ENCODE results near the gene EIF4E3. TPM values are rescaled to one million over a fixed set of nuclear protein-coding genes. Genes with fewer than 3 reads are reported as not detected.

Gene EIF4E3
- total RNA-seq, 2 experiments from 2014 or later = 48.2 to 50.4 TPM

DNA sequence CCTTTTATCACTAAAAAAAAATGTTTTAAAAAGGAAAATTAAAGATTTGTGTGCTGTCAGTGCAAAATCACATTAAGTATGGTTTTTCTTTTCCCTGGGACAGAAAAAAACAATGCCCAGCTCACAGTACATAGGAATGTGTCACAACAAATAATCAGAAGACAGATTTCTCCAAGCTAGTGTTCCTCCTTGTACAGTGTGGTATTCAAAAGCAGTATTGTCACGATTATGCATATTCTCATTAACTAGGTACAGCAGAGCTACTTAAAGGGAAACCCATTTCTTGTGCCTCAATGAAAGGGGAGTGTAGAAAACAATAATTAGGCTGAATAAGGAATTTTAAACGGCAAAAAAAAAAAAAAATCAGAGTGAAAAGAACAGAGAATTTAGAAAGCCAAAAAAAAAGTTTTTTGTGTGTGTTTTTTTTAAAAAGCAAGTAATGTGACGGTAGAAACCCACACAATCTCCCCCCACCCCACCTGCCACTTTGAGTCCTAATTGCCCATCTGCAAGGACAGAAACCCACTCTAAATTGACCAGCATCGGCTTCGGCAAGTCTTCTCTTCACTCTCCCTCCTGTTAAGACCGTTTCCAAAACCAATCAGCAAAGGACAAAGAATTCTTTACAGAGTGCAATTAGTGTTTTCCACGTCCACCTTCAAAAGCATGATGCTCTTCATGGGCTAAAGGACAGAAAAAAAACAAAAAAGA lies 41.0 kb downstream of the EIF4E3 start:
- peaks cover 86% of the 10 kb centered on the region for H3K36me3 Mint-ChIP-seq (ENCODE audit: low read depth)
- CTCF ChIA-PET = interaction anchor here (1.2 kb wide), 1 partner anchor 11 kb away, joined by 4 read pairs; no protein-coding TSS in a partner anchor

GRCh38 chr3:71681224-71681668 lies 44.0 kb downstream of the EIF4E3 start:
- intact Hi-C loops (cut with DNase I, micrococcal nuclease) = loop anchor here in 1 of 2 experiments (10.0 kb wide), 2 partner anchors 1126 to 1616 kb away; no protein-coding TSS in a partner anchor
- DNase-seq (peak in 8 of 14 experiments; percentile 10 to 54 (median 28)), ATAC-seq (ENCODE audit: poor library complexity) (peak; percentile 55)
- H3K4me3 Mint-ChIP-seq = no peak overlapping the region
- H3K27ac Mint-ChIP-seq = peak overlapping the region; percentile 54
- Histone ChIP-seq H3K27ac (ENCODE audit: low read depth in 1 of 2, low read length in 2 of 2) (no peak overlapping the region), H3K4me1 (ENCODE audit: insufficient read depth, low read length) (no peaks in the 10 kb centered on the region), H3K36me3 (ENCODE audit: insufficient read depth, low read length) (peaks cover 47% of the 10 kb centered on the region), H3K27me3 (ENCODE audit: control insufficient read depth in 1 of 2, insufficient read depth in 2 of 2, low read length in 2 of 2) (no peaks in the 10 kb centered on the region), H3K4me3 (ENCODE audit: low read length) (no peak overlapping the region), H3K9me3 (ENCODE audit: control insufficient read depth in 1 of 2, insufficient read depth in 1 of 2, low read length in 2 of 2) (no peaks in the 10 kb centered on the region)
- no peaks in the 10 kb centered on the region for H3K27me3 Mint-ChIP-seq
- no peaks in the 10 kb centered on the region for H3K9me3 Mint-ChIP-seq
- ChIA-PET POLR2A (no interaction called here), CTCF (no interaction called here)
- TF ChIP-seq CTCF (IDR thresholded peaks at IDR 0.05) = peak; percentile 43
- H3K36me3 Mint-ChIP-seq (ENCODE audit: low read depth) = peaks cover 76% of the 10 kb centered on the region
- peaks cover 14% of the 10 kb centered on the region for H3K4me1 Mint-ChIP-seq (ENCODE audit: low read depth)

More for the DNA sequence above, 41.0 kb downstream of the EIF4E3 start:
- no peaks in the 10 kb centered on the region for H3K4me1 ChIP-seq (ENCODE audit: insufficient read depth, low read length)
- H3K9me3 ChIP-seq (ENCODE audit: control insufficient read depth in 1 of 2, insufficient read depth in 1 of 2, low read length in 2 of 2) = no peaks in the 10 kb centered on the region
- no peaks in the 10 kb centered on the region for H3K27me3 ChIP-seq (ENCODE audit: control insufficient read depth in 1 of 2, insufficient read depth in 2 of 2, low read length in 2 of 2)
- H3K4me3 ChIP-seq (ENCODE audit: low read length) = no peak overlapping the region
- DNase-seq (no peak), ATAC-seq (ENCODE audit: poor library complexity) (no peak)
- Mint-ChIP-seq H3K27ac (no peak overlapping the region), H3K27me3 (no peaks in the 10 kb centered on the region), H3K4me3 (no peak overlapping the region), H3K9me3 (no peaks in the 10 kb centered on the region), H3K4me1 (ENCODE audit: low read depth) (peaks cover 21% of the 10 kb centered on the region)
- POLR2A ChIA-PET = interaction anchor here (1.0 kb wide), 1 partner anchor 13 kb away, joined by 3 read pairs; no protein-coding TSS in a partner anchor
- intact Hi-C loops (cut with DNase I, micrococcal nuclease) = loop anchor here in 1 of 2 experiments (10.0 kb wide), 2 partner anchors 1129 to 1619 kb away; no protein-coding TSS in a partner anchor
- H3K27ac ChIP-seq (ENCODE audit: low read depth in 1 of 2, low read length in 2 of 2) = no peak overlapping the region
- H3K36me3 ChIP-seq (ENCODE audit: insufficient read depth, low read length) = peaks cover 67% of the 10 kb centered on the region
- no peak for TF ChIP-seq CTCF (IDR thresholded peaks at IDR 0.05)

- Histone ChIP-seq H3K4me3 (ENCODE audit: low read length) (no peak overlapping the region), H3K27me3 (ENCODE audit: control insufficient read depth in 1 of 2, insufficient read depth in 2 of 2, low read length in 2 of 2) (no peaks in the 10 kb centered on the region), H3K36me3 (ENCODE audit: insufficient read depth, low read length) (peaks cover 45% of the 10 kb centered on the region), H3K4me1 (ENCODE audit: insufficient read depth, low read length) (no peaks in the 10 kb centered on the region), H3K27ac (ENCODE audit: low read depth in 1 of 2, low read length in 2 of 2) (no peak overlapping the region), H3K9me3 (ENCODE audit: control insufficient read depth in 1 of 2, insufficient read depth in 1 of 2, low read length in 2 of 2) (no peaks in the 10 kb centered on the region)
- CTCF ChIA-PET = no interaction called here
- no peak overlapping the region for H3K27ac Mint-ChIP-seq
- no peaks in the 10 kb centered on the region for H3K9me3 Mint-ChIP-seq
- no peak for DNase-seq
- H3K27me3 Mint-ChIP-seq = no peaks in the 10 kb centered on the region
- H3K4me3 Mint-ChIP-seq = no peak overlapping the region
- no peak for TF ChIP-seq CTCF (IDR thresholded peaks at IDR 0.05)
- intact Hi-C loops (cut with DNase I, micrococcal nuclease) = loop anchor here in 1 of 2 experiments (10.0 kb wide), 2 partner anchors 1126 to 1616 kb away; no protein-coding TSS in a partner anchor
- ATAC-seq (ENCODE audit: poor library complexity) = no peak
- H3K36me3 Mint-ChIP-seq (ENCODE audit: low read depth) = peaks cover 78% of the 10 kb centered on the region
- H3K4me1 Mint-ChIP-seq (ENCODE audit: low read depth) = peaks cover 12% of the 10 kb centered on the region
- POLR2A ChIA-PET = no interaction called here
Observed at GRCh38 chr3:71680603-71681002, 44.6 kb downstream of the EIF4E3 start.

Data from CD4-positive, alpha-beta T cell (primary cell).